HG02571 (cell line): ENCODE measurements around the gene ARMH4.

ENCODE experiments used
- ATAC-seq: cut with Tn5 transposase; IDR thresholded peaks from one replicate; pipeline ENCODE4 v1.9.1; 2021; ENCODE audit warnings: mild to moderate bottlenecking, moderate library complexity; ENCODE audit not compliant: unreplicated experiment

ARMH4 gene

DNA sequence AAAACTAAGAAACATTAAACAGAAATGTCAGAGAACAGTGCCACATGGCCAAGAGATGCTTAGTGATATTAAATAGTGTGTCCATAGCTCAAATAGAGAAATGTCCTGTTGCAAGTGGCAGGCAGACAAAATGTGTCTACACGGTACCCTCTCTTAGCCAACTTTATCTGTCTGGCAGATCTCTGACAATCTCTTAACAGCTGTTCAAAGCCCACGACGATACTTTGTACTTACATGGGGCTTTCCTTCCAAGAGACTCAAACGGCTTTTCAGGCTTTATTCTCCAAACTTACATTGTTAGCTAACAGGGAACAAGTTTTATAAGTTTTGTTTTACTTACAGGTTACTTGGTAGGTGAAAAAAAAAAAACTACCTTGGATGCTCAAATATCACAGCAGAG lies 45.6 kb downstream of the ARMH4 start:
- no peak for ATAC-seq

DNA sequence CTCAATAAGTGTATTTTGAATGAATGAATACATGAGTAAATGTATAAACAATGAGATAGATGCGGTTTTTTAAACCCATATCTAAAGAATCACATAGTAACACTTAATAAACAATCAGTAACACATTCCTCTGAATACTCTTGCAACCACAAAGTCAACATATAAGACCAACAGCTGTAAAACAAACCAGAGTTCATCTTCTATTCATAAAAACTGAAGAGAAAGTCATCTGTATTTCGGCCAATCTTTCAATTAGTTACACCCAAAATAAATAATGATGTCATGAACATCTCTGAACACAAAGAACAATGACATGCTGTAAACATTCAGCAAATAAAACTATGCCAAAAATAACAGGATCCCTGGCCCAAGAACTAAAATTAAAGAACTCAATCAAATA lies 47.2 kb downstream of the ARMH4 start:
- no peak for ATAC-seq

DNA sequence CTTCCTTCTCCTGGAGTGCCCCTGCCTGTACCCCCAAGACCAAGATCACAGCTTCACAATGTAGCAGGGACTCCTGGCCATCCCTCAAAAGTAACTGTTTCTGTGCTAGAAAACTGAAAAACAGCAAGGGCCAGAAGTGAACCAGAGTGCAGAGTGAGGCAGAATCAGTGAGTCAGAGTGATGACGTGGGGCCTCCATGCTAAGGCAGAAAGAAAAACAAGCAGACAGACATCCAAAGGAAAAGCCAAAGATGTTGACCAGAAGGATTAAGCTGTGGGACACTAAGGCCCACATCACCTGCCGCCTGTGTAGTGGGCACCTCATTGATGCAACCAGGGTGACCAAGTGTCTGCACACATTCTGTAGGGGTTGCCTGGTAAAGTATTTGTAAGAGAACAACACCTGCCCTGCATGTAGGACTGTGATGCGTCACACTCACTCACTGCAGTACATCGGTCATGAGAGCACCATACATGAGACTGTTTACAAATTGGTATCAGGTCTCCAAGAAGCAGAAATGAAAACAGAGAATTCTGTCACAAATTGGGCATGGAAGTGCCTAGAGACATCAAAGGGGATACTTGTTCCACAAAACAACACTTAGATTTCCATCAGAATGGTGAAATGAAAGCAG lies 51.2 kb downstream of the ARMH4 start:
- no peak for ATAC-seq

DNA sequence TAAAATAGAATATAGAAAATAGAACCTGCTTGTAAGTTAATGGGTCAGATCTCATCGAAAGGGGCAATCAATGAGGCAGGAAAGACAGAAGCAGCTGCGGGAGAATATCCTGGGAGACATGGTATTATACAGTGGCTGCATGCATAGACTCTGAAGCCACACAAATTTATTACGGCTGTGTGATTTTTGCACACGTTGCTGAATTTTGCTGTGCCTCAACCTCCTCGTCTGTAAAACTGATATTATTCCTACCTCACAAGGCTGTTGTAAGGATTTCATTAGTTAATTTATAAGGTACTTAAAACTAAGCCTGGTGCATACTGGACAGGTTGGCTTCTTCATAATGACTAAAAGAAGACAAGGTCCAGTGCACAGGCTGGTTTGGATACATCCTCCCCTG lies 52.3 kb downstream of the ARMH4 start:
- no peak for ATAC-seq

DNA sequence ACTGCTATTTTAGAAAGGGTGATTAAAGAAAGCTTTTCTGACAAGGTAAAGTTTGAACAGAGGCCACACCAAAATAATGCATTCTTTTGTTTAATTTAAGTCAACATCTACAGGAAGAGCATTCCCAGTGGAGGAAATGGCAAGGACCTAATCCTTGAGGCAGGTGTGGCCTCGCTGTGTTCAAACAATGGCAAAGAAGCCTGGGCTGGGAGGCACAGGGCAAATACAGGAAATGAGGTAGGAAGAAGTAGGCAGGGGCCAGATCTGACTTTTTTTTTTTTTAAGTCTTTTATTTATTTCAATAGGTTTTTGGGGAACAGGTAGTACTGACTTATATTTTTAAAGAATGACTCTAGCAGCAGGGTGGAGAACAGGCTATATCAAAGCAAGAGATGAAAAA lies 53.5 kb downstream of the ARMH4 start:
- no peak for ATAC-seq

DNA sequence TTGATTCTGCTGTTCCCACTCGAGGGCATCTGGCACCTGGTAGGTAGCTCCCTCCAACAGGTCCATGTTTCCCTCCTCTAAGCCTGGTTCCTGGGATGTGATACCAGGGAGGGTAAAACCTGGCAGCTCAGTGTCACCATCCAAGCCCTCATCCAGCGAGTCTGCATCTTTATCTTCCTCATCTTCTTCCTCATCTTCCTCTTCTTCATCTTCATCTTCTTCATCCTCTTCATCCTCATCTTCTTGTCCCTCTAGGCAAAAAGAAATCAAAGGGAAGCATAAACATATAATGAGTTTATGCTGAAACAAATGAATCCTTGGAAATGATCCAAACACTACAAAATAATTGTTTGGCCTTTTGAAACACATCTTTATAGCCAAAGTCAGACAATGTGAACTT lies 55.3 kb downstream of the ARMH4 start:
- ATAC-seq = no peak

DNA sequence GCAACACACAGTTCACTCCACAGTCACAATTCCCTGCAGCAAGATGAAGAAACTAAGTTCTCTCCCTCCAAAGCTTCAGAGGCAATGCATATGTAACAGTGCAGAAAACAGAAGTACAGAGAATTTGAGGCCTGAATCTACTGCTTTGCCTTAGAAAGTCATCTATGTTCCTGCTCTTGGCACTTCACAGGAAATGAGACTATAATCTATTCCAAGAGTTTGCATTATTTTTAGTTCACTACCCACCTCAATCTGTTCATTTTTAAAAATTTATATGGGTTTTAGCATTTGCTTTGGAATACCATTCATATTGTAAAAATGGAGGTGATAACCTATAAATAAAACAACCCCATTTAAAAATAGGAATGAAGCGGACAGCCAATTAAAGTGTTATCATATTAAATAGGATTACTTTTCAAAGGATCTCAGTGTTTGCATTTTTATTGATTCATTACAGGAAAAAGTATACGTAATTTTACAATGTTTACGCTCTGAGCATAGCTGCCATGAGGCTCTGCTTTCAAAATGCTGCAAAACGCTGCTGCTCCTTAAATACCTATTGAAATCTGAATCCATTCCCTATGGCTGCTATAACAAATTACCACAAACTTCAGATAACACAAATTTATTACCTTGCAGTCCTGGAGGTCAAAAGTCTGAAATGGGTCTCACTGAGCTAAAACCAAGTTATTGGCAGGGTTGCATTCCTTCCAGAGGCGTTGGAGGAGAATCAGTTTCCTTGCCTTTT lies 60.0 kb downstream of the ARMH4 start:
- ATAC-seq = no peak

DNA sequence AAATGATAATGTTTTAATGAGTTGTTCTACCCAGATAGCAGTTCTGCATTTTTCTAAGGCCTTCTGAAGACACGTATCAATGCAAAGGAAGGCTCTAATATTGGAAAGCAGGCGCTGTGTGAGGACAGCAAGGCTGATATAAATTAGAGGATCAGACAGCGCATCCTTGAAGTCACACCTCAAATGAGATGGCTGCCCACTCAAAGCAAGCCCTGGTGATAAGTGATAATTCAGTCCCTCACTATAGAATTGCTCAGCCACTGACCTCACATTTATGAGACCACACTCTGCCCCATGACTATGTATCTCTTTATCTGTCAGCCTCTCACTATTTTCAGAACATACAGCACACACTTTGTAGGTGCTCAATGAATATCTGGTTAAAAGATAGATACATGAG lies 62.4 kb downstream of the ARMH4 start:
- no peak for ATAC-seq

DNA sequence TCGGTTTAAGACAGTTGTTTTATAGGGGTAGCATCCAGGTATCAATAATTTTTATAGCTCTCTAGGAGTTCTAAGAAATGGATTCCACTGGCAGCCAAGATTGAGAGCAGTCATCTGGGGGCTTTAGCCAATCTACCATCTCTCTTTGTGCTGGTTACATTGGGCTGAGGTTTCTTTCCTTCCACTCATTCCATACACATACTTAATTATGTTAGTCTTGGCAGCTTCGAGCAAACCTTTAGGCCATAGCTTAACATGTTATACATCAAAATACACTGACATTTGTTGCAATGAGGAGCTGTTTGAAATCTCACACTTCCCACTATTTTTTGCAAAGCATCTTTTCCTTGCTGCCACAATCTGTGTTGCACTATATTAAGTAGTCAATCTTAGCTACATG lies 63.1 kb downstream of the ARMH4 start:
- no peak for ATAC-seq

DNA sequence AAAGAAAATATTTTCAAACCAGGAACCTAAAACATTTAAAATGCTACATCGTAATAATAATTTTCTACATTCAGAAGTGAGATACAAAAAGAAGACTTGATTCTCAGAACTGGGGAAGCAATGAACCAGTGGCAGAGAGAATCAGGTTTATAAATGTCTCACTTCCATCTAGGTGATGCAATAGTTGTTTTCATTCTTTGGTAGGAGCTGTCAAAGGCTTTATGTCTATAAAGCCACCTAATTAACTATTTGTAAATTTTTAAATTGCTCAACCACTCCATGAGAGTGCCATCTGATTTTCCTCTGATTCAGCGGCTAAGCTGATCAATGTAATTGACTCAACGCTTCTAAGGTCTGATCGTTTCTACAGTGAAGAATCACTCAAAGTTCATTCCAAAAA lies 66.1 kb downstream of the ARMH4 start:
- no peak for ATAC-seq

DNA sequence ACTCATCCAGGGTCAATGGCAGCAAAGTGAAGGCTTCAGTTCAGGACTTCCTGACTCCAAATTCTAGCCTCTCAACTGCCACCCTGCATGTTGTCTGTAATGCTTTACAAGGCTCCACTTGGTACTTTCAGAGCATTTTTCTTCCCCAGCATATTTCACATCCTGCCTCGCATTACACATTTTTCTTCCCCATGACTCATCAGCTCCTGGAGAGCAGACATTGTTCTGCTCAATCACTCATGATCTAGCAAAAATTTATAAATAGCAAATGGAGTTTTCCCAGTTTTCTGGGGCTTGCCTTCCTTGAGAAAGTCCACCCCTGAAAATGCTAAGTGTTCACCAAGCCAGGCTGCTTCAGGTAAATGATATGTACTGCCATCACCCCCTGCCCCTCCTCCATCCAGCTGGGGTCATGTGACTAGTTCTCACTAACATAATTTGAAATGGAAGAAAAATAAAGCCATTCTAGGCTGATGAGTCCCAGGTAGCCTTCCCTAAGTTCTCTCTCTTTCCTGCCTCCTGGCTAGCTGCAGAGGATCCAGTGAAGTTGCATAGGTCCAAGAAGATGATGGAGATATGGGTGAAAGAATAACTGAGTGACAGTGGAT lies 69.4 kb downstream of the ARMH4 start:
- ATAC-seq = no peak

DNA sequence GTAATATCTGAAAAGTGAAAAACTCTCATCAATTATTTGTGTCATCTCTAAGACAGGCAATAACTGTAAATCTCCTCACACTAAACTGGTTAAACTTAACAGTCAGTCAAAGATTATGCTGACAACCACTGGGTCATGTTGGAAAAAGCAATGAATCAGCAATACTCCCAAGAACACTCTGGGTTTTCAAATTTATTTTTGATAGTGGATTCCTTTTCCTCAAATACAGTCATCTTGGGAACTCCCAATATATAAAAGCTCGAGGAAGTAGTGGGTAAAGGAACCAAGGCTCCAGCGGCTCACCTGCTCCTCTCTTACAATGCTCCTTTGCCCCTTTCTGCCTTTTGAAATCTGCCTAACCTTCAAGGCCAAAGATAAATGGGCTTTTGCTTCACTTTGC lies 70.0 kb downstream of the ARMH4 start:
- ATAC-seq = no peak

DNA sequence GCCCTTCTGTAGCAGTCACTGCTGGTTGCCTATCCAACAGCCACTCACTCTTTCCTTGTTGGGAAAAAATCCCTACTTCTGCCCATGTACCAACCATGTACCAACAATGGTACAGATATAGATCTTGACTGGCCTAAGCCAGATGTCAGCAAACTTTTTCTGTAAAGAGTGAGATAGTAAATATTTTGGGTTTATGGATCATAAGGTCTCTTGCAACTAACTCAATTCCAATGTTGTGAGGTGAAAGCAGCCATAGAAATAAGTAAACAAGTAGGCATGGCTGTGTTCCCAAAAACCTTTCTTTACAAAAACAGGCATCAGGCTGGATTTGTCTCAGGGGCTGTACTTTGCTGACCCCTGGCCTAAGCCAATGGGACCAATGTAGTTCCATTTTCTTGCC lies 73.5 kb downstream of the ARMH4 start:
- ATAC-seq = no peak

DNA sequence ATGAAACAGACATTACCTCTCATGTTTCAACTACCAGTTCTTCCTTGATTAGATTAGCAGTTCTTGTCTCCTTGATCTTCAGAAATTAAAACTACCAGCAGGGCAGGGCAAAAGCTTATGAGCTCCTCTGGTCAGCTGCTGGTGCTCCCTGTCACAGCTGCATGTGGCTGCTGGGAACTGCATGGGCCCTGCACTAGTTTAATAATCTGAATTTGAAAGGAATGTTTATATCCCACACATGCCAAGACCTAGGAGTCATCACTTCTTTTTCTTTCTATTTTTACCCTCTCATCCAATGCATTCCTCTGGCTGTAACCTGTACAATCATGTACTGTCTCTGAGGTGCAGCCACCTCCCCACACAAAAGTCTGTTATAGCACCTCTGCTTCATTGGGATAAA lies 73.9 kb downstream of the ARMH4 start:
- ATAC-seq = no peak

DNA sequence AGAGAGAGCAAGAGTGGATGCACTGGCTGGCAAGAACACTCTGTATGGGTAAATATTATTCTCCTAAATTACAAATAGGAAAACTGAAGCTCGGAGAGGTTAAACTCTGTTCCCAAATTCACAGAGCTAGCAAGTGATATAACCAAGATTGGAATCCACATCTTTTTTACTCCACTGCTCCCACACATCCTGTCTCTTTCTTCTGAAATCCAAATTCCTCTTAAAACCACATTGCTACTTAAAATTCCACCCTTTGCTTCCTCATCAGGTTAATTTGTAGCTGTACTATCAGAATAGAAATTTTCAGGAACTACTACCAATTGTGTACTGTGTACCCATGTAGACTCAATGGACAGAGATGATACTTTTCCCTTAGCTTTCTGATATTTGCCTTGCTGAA lies 74.4 kb downstream of the ARMH4 start:
- no peak for ATAC-seq

DNA sequence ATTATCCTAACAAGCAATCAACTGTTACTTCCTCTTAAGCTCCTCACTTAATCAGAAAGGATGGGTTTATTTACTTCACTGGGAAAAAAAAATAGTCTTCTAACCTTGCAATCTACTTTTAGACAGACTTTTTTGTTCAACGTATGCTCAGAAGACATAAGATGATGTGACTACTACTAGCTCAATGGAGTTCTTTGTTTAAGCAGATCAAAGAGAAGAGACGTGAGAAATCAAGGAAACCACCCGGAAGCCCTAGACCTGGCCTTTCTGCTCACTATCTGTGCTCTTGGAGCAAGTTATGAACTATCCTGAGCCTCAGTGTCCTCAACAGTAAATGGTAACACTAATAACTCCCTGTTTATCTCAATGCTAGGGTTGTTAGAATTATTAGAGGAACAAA lies 78.5 kb downstream of the ARMH4 start:
- no peak for ATAC-seq

DNA sequence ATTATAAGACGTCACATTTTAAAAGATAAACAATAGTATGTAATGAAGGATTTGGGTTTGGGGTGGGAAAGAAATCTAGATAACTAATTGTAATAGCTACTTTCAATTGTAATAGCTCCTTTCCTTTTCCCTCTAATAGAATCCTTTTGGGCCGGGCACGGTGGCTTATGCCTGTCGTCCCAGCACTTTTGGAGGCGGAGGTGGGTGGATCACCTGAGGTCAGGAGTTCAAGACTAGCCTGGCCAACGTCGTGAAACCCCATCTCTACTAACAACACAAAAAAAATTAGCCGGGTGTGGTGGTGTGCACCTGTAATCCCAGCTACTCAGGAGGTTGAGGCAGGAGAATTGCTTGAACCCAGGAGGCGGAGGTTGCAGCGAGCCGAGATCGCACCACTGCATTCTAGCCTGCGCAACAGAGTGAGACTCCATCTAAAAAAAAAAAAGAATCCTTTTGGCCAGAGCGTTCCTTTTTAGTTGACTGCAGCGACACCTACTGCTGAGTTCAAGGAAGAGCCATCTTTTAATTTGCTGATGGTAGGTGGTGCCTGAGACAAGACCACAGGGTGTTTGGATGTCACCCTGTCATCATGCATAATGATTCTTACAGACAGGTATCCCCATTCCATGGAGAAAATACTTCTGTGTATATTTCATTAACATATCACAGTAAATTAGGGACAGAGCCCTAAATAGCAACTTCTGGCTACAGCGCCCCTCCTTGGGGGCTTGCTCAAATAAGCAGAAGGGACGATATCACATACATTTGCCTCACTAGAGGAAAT lies 79.5 kb downstream of the ARMH4 start:
- ATAC-seq = no peak

DNA sequence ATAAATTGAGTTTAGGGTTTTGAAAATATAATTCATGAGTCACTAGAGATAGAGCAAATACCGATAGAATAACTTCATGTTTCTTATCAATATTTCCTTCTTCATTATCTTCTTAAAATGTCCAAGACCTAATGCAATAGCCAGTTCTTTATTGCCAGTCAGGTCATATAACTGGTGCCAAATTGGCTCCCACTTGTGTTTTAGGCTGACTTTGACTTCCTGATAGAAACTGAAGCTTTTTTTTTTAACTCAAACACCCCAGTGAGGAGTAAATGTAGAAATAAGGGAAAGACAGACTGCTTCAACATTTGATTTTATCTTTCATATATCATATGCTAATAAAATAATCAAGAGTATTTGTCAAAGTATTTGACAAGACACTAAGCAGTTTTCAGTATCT lies 80.7 kb downstream of the ARMH4 start:
- no peak for ATAC-seq

DNA sequence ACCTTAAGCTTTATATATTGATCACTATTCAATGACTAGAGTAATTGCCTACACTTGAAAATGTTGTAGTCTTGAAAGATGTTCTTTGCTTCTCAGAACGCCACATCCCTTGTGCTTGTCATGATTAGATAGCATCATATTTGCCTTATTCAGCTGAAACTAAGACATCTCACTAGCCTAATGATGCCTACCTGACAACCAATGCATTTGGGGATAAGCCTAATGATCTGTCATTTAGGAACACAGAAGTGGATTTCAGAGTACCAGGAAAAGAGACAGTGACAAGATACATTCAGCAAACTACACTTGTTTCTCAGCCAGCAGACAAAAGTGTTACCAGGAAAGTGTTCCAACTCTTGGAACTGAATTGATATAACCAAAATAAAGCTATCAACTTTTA lies 83.7 kb downstream of the ARMH4 start:
- no peak for ATAC-seq

DNA sequence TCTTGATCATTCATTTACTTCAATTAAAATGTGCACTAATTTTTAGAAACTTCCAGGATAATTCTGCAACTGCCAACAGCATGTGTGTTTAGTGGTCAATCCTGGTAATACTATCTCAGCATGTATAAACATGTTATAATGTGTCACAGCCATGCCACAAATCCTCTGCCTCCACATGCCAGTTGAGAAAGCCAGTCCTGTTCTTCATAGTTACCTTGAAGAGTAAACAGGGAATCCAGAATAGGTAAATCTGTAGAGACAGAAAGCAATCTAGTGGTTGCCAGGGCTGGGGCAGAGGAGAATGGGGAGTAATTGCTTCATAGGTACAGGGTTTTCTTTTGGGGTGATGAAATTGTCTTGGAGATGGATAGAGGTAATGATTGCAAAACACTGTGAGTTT lies 85.9 kb downstream of the ARMH4 start:
- no peak for ATAC-seq

DNA sequence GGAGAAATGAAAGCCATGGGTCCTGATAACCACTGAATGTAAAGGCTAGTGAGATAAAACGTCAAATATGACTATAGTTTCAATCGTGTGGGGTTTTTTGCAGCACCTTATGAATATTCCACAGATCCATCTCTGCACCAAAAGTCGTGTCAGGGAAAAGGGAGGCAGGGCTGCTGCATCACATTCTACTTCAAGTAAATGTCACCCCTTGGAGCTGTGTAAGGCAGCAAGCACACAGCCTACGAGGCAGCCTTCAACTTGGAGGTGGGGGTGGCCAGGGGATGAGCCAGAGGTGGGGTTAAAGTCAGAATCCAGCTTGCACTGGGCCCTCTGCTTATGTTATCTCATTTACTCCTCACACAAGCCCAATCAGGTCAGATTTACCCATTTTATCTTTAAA lies 90.4 kb downstream of the ARMH4 start:
- ATAC-seq = no peak

DNA sequence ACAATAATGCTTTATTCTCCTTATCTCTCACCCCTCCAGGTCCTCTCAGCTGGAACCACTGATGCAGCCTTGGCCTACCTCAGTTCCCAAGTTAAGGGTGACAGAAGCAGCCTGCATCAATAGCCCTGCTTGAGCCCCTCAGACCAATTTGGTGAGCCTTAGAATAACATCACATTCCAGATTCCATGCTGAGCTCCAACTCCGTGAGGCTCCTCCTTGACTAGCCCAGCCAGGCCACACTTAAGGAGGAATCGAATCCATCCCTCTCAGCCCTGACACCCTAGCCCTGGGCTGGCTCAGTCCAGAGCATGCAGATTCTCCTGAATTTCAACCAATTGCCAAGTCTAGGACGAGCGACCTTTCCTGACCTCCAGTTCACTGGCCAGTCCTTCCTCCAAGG lies 91.1 kb downstream of the ARMH4 start:
- ATAC-seq = no peak
